ENCODE measurements around the gene RACK1. TPM values are rescaled to one million over a fixed set of nuclear protein-coding genes. Genes with fewer than 3 reads are reported as not detected.

RACK1 gene
- total and polyA plus RNA-seq, 2 of the 13 experiments (the other 11 are each of a cell fraction or from before 2014, with no cell fraction given): 2,514 to 6,141 TPM

- no peak for TF ChIP-seq PRDM4 (CRISPR knock-in tag; IDR thresholded peaks at IDR 0.05; ENCODE audit: borderline replicate concordance)
- no peak; the same call in 1 of the 2 replicates for TF ChIP-seq DR1 (CRISPR knock-in tag; IDR thresholded peaks at IDR 0.05)
- TF ChIP-seq SIN3B (IDR thresholded peaks at IDR 0.05; ENCODE audit: low read length): peak; percentile 5; the same call in 1 of the 2 replicates
- TF ChIP-seq BHLHE40 (IDR thresholded peaks at IDR 0.05; ENCODE audit: low read length): peak; percentile 57; the same call in 1 of the 2 replicates
- TF ChIP-seq ZNF713 (CRISPR knock-in tag; IDR thresholded peaks at IDR 0.05): 0 out of 2 replicates have a peak, but pooled peaks have one; percentile 68
- TF ChIP-seq ZBTB10 (CRISPR knock-in tag; IDR thresholded peaks at IDR 0.05; ENCODE audit: borderline replicate concordance): no peak
- TF ChIP-seq CREBL2 (CRISPR knock-in tag; IDR thresholded peaks at IDR 0.05; ENCODE audit: borderline replicate concordance): 0 out of 2 replicates have a peak, but pooled peaks have one; percentile 32
- peak; percentile 89; the same call in 1 of the 2 replicates for TF ChIP-seq ZNF556 (CRISPR knock-in tag; IDR thresholded peaks at IDR 0.05; ENCODE audit: borderline replicate concordance)
- no peak for TF ChIP-seq ZNF446 (CRISPR knock-in tag; IDR thresholded peaks at IDR 0.05)
- TF ChIP-seq MXD4 (CRISPR knock-in tag; IDR thresholded peaks at IDR 0.05): peak; percentile 47; the same call in 1 of the 2 replicates
- TF ChIP-seq HDAC2 (CRISPR knock-in tag; IDR thresholded peaks at IDR 0.05): peak; percentile 21; the same call in 1 of the 2 replicates
- peak; percentile 89 for TF ChIP-seq ZNF629 (CRISPR knock-in tag; conservative IDR thresholded peaks at IDR 0.05)
- no peak for TF ChIP-seq ZNF354B (CRISPR knock-in tag; IDR thresholded peaks at IDR 0.05)
- peak; percentile 92 for TF ChIP-seq ZFAT (CRISPR knock-in tag; conservative IDR thresholded peaks at IDR 0.05)
- no peak for TF ChIP-seq PAF1 (CRISPR knock-in tag; IDR thresholded peaks at IDR 0.05)
- peak; percentile 19; the same call in 1 of the 2 replicates for TF ChIP-seq MLX (CRISPR knock-in tag; IDR thresholded peaks at IDR 0.05)
These were observed 21.7 kb downstream of the RACK1 start (continued) for GRCh38 chr5:181221792-181222629.

All from HepG2 (cell line).